NCI-H226 (cell line): ENCODE data around the gene GDF10.

Experiments used
- DNase-seq: peaks from one replicate; pipeline ENCODE4 v3.0.0-alpha.2; 2015

GDF10 gene

GRCh38 chr10:47276071-47276470 lies 23.9 kb upstream of the GDF10 start:
- no peak for DNase-seq

- no peak for DNase-seq
Measured at GRCh38 chr10:47276576-47277351, 23.2 kb upstream of the GDF10 start.

DNA sequence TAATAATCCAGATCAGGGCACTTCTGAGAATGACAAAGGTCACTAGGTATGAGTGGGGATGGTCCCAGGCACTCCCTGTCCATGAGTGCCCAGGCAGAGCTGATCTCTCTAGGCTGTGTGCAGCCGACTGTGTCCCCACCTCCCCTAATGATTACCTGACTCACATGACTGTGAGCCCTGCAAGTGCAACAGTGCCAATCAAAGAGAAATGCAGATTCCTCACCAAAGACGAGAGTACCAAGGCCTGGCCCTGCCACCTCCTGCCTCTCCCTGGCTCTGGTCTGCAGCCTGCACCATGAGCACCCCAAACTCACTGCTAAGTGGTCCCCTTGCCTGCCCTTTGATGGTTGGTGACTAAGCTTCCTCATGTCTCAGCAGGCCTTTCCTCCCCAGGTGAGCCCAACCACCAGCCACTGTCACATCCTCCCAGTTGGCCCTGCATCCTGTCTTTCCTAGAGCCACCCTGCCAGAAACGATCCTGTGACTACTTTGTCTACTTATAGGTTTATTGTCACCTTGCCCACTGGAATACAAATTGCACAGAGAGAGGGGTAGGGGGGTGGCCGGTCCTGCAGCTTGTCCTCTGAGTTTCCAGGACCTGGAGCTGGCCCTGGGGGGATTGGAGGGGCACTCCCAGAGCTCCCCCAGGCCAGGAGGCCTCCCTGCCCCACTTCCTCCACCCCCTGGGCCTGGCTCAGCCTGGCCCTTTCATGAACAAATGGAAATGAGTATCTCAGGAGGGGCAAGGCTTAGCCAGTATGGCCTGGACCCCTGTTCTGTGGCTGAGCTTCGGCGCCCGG lies 22.4 kb upstream of the GDF10 start:
- no peak for DNase-seq

DNA sequence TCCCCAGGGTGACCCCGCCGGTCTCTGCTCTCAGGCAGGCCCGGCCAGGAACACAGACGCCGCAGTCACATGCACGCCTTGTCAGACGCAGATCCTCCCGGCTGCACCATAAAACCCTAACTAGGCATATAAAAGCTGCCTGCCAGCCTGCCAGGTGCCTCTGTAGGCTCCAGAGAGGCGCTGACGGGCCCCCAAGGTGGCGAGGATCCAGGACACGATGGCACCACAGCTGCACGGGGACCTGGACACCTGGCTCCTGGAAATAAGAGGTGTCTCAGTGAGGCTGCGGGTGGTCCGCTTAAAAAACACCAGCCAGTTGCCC lies 21.9 kb upstream of the GDF10 start:
- no peak for DNase-seq

DNA sequence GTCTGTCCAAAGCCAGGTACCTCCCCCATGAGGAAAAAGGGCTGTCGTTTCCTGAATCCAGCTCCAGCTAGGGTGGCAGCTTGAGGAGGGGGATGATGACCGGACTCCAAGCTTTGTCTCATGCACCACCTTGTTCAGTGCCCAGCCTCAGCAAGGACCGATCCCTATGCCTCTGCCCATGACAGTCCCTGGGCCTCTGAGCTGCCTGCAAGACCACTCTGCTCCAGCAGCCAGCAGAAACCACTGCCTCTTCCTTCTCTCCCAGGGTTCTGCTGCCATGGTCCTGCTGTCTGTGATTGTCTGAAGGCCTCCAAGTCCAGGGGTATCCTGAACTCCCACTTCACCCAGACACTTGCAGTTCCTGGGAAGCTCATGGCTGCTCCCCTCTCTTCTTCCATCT lies 21.3 kb upstream of the GDF10 start:
- DNase-seq: no peak

GRCh38 chr10:47279276-47279675 lies 20.7 kb upstream of the GDF10 start:
- DNase-seq: no peak

DNA sequence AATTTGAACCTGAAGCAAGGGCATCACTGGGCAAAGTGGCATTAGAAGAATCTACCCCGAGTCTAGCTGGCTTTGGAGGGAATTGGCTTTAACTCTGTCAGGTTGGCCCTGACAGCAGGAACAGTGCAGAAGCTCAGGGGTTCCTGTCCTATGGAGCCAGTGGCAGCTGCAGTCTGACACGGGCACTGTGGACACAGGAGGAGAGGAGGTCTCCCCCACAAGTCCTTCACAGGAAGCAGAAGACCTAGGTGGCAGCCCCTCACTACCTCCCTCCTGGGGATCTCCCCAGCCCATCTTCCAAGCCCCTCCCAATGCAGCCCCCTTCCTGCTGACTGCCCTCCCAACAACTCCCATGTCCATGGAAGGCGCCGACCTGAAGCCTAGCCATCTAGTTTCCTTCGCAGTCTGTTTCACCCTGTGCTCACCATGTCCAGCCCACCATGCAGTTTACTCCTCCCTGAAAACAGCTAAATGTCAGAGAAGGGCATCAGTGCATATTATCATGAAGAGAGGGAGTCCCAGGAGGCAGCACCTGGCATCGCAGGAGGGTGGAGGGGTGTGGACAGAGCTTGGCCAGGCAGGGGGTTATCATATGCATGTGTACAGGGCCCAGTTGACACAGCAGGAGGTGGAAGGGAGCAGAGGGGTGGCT lies 17.9 kb upstream of the GDF10 start:
- DNase-seq: no peak

GRCh38 chr10:47282657-47283018 lies 17.4 kb upstream of the GDF10 start:
- DNase-seq: no peak

GRCh38 chr10:47283101-47283630 lies 16.8 kb upstream of the GDF10 start:
- DNase-seq: no peak

GRCh38 chr10:47283848-47284247 lies 16.1 kb upstream of the GDF10 start:
- no peak for DNase-seq

- no peak for DNase-seq
Measured at GRCh38 chr10:47285381-47286115, 14.4 kb upstream of the GDF10 start.

DNA sequence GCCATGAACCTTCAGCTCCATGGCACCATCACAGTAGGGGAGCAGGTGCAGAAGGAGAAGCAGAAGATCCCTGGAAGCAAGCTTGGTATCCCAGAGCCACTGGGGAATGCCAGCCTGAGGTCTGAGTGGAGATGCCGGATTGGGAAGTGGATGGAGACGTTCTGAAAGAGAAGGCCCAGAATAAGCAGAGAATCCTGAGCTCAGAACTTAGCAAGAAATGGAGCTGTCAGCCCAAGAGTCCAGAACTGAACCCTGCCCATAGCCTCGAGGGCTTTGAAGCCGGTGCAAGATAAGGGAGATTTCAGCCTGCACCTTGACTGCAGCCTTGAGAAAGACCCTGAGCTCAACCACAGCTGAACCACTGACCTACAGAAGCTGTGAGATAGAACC lies 13.9 kb upstream of the GDF10 start:
- DNase-seq: no peak

- no peak for DNase-seq
Measured at GRCh38 chr10:47286591-47287315, 13.2 kb upstream of the GDF10 start.

GRCh38 chr10:47287365-47287802 lies 12.6 kb upstream of the GDF10 start:
- DNase-seq: no peak

DNA sequence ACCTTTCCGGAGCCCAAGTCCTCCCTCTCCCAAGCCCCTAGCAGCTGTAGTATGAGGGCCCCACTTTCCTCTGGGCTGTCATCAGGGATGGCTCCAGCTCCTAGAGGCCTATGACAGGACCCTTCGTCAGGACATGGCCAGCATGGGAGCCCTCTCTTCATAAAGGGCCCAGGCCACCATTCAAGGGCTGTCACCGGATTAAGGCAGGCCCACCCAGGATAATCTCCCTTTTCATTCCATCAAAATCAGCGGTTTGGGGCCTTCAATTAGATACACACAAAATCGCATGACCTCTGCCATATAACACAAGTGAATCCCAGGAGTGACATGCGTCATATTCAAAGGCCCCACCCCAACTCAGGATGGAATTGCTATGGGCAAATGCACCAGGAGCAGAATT lies 12.2 kb upstream of the GDF10 start:
- DNase-seq: no peak

- no peak for DNase-seq
Measured at GRCh38 chr10:47288236-47288635, 11.8 kb upstream of the GDF10 start.

DNA sequence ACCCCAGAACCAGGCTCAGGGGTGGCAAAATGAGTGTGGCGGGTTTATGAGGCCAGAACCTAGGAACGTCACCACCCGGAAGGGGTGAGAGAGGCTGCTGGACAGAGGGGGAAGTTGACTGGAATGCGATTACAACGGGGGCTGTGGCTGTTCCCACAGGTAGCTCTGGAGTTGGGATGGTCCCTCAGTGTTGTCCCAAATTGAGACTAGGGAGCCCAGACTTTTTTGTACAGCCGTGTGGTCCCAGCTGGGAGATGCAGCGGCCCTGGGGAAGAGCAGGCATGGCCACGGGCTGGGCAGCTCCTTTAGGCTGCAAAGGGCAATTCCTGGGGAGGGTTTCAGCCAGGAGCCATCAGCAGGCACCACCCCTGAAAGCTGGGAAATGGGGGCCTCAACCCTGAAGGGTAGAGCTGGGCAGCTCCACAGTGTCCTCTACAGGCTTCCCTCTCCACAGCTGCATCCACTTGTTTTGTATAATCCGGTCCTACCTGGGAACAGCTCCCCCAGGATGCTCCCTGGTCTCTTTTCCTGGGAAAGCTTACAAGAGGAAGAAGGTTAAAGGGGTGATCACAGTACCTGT lies 11.0 kb upstream of the GDF10 start:
- DNase-seq: no peak

- no peak for DNase-seq
Measured at GRCh38 chr10:47289921-47290320, 10.1 kb upstream of the GDF10 start.

DNA sequence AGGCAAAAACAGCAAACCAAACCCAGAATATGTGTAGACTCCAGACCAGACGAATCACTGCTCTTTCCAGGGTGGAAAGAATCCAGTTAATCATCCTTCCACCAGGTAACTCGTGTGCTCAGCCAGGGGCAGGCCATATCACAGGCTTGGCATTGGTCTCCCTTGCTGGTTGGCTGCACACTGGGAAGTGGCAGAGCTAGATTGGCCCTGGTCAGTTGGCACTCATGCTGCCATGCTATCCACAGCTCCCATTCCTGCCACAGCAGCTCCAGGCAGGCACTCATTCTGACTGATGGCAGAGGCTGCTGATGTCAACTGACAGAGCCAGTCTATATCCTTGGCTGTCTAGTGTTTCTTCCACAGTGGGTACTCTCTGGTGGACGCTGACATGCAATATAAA lies 9.7 kb upstream of the GDF10 start:
- DNase-seq: no peak

DNA sequence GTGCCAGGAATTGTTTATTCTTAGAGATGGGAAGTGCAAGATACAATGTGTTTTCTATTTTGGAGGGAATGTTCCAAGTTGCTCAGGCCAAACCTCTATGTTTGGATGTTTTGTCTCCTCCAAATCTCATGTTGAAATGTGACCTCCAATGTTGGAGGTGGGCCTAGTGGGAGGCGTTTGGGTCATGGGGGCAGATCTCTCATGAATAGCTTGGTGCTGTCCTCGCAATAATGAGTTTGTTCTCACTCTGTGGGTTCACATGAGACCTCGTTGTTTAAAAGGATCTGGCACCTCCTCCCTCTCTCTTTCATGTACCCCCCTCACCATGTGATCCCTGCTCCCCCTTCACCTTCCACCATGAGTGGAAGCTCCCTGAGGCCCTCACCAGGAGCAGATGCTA lies 8.3 kb upstream of the GDF10 start:
- DNase-seq: no peak

- DNase-seq: no peak
Measured at GRCh38 chr10:47294057-47294456, 5.9 kb upstream of the GDF10 start.

GRCh38 chr10:47294501-47294900 lies 5.5 kb upstream of the GDF10 start:
- DNase-seq: no peak
